GM13976 (cell line): Measurements from ENCODE around the gene FMO3.

Experiments
- DNase-seq: peaks from one replicate; pipeline ENCODE4 v3.0.0; 2012; ENCODE audit warnings: low spot score
- in situ Hi-C: fragments of 300-500 bp; cut with MboI; formaldehyde crosslinking; loops from one replicate; pipeline ENCODE4 v1.12.0; 2022; ENCODE audit warnings: low sequenced_read_pairs, mixed read lengths, inconsistent platforms; ENCODE audit not compliant: unreplicated experiment
- TF ChIP-seq, protein P1 (sequence below): IDR thresholded peaks from 2 replicates; pipeline ENCODE4 v1.5.1; 2012; ENCODE audit warnings: borderline replicate concordance, mild to moderate bottlenecking; ENCODE audit not compliant: insufficient read depth; ENCODE audit errors: extremely low read depth, missing control alignments, control extremely low read depth

FMO3 gene

DNA sequence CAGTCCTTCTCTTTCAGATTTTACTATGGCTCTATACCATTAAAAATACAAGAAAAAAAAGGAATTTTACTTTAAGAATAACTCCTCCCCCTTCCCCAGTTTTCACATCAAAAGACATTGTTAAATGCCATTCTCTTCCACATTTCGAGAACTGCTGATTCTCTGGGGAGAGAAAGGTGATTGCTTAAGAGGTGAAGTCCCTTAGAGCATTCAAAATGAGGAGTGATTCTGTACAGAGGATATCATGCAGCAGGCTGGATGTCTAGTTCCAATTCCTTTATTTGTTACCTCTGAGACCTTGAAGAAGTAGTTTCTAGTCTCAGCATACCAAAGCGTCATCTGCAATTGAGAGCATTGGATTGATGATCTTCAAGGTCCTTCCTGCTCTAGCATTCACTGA, 46.9 kb downstream of the FMO3 start:
- in situ Hi-C loops = no loop called here
- no peak for DNase-seq
- TF ChIP-seq, protein P1, sequence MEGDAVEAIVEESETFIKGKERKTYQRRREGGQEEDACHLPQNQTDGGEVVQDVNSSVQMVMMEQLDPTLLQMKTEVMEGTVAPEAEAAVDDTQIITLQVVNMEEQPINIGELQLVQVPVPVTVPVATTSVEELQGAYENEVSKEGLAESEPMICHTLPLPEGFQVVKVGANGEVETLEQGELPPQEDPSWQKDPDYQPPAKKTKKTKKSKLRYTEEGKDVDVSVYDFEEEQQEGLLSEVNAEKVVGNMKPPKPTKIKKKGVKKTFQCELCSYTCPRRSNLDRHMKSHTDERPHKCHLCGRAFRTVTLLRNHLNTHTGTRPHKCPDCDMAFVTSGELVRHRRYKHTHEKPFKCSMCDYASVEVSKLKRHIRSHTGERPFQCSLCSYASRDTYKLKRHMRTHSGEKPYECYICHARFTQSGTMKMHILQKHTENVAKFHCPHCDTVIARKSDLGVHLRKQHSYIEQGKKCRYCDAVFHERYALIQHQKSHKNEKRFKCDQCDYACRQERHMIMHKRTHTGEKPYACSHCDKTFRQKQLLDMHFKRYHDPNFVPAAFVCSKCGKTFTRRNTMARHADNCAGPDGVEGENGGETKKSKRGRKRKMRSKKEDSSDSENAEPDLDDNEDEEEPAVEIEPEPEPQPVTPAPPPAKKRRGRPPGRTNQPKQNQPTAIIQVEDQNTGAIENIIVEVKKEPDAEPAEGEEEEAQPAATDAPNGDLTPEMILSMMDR = no peak

DNA sequence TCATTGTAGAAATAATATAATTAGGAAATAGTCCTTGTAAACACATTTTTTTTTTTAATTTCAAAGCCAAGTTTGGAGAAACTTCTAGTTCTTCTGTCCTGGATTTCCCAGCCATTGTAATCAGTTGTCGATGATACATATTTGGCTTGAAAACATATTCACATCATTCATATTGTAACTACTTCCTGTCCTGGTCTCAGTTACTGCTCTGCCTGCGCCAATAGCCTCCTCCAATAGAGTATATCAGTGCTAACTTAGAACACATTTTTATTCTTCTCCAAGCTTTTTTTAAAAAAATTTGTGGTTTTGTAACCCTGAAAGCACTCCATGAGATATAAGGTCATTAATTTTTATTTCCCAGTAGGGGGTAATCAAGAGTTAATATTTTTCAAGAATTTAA, 48.3 kb downstream of the FMO3 start:
- no peak for DNase-seq
- TF ChIP-seq, protein P1 = no peak
- in situ Hi-C loops = no loop called here

DNA sequence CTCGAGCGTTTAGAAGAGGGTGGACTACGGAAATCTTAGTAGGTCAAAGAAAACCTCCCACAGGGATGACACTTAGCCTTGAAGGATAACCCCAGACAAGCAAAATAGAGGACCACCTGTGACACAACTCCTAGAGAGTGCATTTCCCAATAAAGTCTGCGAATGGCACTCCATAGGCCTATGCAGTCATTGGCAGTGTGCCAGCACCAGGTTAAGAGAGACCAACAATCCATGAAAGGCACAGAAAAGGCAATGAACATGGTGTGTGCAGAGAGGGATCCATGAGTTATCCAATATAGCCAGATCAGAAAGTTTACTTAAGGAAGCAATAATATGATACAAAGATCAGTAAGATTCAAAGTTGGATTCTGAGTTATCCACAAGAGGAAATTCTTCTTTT, 49.2 kb downstream of the FMO3 start:
- in situ Hi-C loops = no loop called here
- TF ChIP-seq, protein P1 = no peak
- no peak for DNase-seq

DNA sequence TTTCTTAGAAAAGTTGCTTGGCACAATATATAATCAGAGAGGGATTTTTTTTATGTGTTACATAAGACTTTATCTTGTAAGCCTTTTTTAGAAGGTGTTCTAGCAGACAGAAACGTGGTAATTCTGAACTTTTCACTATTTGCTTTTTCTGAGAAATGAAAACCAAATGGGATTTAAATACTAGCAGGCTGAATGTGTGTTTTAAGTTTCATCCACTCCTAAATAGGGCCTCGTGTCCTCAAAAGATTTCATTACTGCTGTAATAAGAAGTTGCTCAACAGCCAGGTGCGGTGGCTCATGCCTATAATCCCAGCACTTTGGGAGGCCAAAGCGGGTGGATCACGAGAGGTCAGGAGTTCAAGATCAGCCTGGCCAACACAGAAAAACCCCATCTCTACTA, 49.7 kb downstream of the FMO3 start:
- TF ChIP-seq, protein P1 = no peak
- in situ Hi-C loops = no loop called here

DNA sequence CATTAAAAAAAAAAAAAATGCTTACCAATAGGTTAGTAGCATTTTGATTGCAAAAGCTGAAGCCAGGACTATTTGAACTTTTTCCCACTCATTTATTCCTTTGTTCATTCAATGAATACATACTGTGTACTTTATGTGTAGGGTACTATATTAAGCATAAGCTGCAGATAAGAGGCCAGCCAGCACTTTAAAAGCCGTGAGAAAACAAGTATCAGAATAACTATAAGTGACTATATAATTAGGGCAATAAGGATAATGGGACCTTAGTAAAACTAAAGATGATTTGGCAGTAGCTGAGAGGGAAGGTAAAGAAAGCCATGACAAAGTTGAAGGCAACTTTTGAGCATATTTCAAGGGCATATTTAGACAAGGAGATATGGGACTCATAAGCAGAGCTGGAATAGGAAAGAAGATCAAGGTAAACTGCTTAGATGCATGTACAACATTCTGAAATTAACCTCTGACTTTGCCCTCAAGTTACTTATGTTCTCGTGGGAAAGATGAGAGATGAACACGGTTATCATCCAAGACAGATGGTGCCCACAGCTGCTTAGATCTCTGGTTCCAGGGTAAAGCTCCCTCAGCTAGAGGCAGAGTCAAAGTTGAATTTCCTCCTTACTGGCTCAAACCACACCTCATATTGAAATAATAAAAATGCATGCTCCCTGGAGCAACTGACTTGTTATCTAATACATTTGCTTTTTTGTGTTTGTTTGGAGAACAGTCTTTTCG, 50.4 kb downstream of the FMO3 start:
- no peak for DNase-seq
- in situ Hi-C loops = no loop called here

More for the DNA sequence above, 49.7 kb downstream of the FMO3 start:
- no peak for DNase-seq

DNA sequence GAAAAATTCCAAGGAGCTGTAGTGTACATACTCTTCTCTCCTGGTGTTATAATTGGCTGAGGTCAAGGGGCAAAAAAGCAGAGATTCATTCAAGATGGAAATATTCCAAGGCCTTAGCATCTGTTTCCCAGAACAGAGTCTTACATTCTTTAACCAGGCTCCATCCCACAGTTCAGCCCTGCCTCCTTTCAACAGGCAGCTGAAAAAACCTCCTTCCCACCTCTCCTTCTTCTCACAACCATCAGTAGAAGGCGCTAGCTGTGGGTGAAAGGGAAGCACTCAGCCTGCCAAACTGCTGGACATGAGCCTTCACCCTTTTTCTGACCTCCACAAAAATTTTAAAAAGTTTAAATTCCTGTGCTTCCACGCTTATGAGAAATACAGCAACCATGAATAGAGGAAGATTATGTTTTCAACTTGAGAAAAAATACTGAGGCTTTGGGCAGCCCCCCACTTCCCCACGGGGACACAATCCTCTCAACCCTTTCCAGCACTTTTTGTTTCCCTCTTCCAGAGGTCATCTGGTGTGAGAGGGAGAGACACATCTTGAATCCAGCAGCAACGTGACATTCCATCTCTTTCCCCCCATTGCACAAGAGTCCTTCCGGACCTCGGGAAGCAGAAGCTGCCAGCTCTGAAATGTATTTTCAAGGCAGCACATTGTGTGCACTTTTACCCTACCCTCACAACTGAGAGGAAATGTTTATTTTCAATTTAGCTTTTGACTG, 51.1 kb downstream of the FMO3 start:
- TF ChIP-seq, protein P1 = no peak
- no peak for DNase-seq
- in situ Hi-C loops = no loop called here

More for the DNA sequence above, 50.4 kb downstream of the FMO3 start:
- TF ChIP-seq, protein P1 = no peak
